ENCODE measurements around the gene CGRRF1.

GRCh38 chr14:54535646-54536045 lies 25.9 kb downstream of the CGRRF1 start:
- TF ChIP-seq CTCF (IDR thresholded peaks at IDR 0.05; ENCODE audit: low read length) (no peak), EZH2 (IDR thresholded peaks at IDR 0.05; ENCODE audit: borderline replicate concordance, low read length) (no peak)

All from OCI-LY1 (cell line).